Occipital lobe (tissue), 2 donors: ENCODE measurements around the gene TFAP2E. TPM values are rescaled to one million over a fixed set of nuclear protein-coding genes. Genes with fewer than 3 reads are reported as not detected.

Source experiments
- DNase-seq: peaks from one replicate; lab custom pipeline; 2025; lab: John Stamatoyannopoulos, UW
- total RNA-seq: library from RNA; depleted of rRNA; stranded (reverse); fragments of >200 nt; gene quantifications from one replicate; pipeline ENCODE4 v1.2.3, GENCODE V29; 2014

TFAP2E gene
- total RNA-seq, 1 donor from 2014 or later = 0.62 TPM

DNA sequence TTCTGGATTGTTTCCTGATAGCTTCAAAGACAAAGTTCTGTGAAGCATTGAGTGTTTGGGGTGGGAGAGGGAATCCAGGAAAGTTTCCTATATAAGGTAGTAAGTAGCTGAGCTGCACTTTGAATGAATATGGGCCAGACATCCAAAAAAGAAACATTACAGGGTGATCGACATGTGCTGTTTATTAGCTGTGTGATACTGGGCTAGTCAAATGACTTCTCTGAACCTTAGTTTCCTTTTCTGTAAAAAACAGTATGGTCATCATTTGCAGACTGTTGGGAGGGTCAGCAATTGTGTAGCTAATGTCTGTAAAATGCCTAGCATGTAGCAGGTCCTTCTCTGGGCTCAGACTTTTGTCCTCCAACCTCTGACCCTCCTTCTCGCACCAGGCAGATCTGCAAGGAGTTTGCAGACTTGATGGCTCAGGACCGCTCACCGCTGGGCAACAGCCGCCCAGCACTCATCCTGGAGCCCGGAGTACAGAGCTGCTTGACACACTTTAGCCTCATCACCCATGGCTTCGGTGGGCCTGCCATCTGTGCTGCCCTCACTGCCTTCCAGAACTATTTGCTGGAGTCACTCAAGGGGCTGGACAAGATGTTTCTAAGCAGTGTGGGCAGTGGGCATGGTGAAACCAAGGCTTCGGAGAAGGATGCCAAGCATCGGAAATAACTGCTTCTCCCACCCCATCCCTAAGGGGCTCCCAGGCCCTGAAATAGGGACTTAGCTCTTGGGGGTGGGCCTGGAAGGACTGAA is 21.1 kb downstream of the TFAP2E start:
- no peak for DNase-seq

DNA sequence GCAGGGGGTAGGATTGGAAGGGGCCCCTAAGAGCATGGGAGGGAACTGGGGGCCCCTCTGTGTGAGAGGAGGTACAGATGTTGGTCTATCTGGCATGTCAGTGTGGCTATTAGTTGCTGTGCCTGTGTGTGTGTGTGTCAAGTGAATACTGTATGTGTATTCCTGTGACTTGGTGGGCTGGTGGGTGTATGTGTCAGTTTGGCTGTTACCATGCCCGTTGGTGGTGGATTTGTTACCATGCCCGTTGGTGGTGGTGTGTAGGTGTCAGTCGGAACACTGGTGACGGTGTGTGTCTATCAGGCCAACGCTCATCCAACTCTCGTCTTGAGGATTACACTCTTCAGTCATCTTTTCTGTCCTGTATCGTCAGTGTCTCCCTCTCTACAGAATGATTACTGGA is 22.6 kb downstream of the TFAP2E start:
- DNase-seq = no peak

DNA sequence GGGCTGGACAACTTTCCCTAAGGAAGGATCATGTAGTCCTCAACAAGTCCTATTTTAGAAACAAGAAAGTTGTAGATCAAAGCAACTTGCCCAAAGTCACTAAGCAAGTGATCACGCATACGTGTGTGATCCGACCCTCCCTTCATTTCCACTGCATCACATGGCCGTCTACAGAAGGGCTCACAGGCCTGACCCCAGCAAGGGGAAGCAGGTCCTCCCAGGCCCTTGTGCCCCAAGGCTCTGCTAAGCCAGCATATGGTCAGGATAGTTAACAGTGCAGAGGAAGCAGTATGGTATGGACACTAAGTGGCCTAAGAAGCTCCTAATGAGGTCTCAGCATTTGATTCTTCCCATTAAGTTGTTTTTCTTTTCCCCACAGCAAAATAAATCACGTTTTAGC is 24.8 kb downstream of the TFAP2E start:
- DNase-seq = no peak

DNA sequence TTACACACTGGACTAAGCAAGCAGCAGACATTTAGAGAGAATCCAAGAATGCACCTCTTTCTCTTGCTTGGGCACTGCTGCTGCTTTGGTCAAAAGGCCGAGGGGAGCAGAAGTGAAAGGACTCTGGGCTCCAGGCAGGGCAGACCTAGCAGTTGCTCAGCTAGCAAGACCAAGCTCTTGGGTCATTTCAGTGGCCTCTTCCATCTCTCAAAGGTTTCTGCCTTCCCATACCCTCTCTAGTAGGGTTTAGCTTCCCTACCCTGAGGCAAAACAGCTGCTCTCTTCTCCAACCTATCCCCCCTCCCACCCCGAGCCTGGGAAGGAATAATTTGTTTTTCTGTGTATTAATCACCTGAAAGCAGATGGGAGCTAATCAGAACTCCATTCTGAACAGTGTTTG is 25.8 kb downstream of the TFAP2E start:
- no peak for DNase-seq

DNA sequence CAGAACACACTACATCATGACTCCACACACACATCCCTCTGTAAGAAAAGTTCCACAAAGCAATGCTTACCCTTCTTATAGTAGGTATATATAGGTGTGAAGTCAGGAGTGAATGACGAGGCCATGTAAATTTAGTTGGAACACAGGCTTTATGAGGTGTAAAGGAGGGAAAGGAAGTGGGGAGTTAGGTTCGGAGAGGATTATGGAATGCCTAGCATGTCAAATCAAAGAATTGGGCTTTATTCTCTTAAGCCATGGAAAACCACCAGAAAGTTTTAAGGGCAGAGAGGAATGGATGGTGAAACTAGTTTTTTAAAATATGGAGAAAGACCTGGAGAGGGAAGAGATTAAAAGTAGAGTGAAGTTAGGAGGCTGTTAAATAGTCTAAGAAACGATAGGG is 26.3 kb downstream of the TFAP2E start:
- no peak for DNase-seq

DNA sequence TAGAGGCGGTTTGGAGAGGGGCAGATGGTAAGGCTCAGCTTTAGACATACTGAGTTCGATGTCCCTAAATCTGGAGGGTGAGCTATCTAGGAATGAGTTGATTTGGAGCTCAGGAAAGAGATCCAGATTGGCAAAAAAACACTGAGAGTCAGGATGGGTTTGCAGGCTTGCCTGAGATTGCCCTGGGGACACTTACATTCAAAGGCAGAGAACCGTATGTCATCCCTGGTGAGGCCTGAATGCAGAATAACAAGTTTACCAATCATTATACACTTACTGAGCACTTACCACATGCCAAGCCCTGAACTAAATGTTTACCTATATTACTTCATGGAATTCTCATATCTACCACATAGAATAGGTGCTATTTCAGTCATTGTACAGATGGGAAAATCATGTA is 27.5 kb downstream of the TFAP2E start:
- DNase-seq = no peak

DNA sequence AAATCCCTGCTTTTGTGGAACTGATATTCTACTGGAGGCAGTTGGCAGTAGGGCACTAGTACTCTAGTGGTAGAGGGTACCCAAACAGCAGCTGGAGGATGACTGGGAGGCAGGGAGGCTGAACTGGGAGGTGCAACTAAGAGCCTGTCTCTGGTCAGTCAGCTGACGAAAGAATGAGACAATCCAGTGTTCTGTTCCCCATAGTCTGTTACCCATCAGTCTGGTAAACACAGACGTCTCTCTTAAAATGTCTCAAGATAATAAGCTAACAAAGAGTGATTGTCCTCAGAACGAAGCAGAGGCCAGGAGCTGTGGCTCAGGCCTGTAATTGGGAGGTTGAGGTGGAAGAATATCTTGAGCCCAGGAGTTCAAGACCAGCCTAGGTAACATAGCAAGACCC is 30.4 kb downstream of the TFAP2E start:
- no peak for DNase-seq

DNA sequence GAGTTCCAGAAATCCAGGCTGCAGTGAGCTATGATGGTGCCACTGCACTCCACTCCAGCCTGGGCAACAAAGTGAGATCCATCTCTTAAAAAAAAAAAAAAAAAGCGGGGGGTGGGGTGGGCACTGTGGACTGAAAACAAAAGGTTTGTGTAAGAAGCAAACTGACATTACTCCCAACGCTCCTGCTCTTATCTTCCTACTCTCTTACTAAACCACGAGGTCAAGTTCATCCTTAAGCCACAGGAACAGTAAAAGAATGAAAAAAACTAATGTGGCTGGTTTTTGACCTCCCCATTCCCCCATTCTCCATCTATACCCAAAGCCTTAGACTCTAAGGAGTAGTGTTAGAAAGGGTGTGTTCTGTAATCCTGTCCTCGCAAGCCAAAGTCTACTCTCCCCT is 30.8 kb downstream of the TFAP2E start:
- DNase-seq = no peak

DNA sequence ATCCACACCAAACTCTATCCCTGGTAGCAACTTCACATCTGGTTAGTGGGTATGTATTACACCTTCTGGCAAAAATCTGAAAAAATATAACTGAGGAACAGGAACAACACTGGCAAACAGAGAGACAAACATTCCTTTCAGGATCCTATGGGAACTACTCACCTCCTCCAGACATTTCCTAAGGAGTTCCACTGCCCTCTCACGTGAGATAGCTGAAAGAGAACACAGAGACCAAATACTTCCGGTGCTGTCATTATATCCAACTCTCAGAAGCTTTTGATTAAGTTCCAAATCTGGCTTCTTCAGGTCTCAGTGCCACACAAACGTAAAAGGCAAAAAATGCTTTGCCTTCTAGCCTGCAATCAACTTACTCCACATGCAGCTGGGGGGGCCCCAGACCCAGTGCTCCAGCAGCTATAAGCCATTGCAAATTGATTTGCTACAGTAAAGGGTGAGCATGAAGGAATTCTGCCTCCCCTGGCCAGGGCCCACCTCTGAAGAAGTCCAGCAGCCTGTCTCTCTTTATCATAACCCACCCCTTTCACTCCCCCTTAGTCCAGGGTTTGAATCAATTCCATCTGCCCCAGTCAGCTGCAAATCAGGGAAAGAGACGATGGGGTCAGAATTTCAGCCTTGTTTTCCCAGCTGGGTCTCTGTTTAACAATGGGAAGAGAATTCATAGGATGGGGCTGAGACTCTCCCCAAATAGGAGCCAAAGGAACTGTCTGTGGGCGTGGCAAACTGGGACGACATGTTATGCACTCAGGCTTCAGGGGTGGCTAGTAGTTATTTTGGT is 32.2 kb downstream of the TFAP2E start:
- no peak for DNase-seq

DNA sequence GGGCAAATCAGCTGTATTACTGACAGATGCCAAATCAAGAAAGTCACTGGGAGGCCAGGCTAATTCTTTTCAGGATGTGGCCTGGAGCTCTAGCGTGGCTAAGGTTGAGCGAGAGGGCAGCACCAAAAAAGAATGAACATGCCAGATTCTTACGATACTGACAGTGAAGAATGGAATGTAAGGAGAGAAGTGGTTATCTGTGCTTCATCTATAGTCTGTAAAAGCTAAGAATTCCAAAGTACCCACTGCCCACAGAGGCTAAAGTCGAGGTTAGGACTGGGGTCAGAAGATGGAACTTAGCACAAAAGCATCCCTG is 32.7 kb downstream of the TFAP2E start:
- no peak for DNase-seq

DNA sequence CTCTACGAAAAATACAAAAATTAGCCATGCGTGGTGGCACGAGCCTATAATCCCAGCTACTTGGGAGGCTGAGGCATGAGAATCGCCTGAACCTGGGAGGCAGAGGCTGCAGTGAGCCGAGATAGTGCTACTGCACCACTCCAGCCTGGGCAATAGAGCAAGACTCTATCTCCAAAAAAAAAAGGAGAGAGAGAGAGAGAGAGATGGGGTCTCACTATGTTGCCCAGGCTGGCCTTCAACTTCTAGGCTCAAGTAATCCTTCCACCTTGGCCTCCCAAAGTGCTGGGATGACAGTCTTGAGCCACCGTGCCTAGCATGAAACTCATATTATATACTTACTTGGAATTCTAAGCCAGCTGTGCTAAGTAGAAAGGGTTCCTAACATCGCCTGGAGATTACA is 38.5 kb downstream of the TFAP2E start:
- no peak for DNase-seq

DNA sequence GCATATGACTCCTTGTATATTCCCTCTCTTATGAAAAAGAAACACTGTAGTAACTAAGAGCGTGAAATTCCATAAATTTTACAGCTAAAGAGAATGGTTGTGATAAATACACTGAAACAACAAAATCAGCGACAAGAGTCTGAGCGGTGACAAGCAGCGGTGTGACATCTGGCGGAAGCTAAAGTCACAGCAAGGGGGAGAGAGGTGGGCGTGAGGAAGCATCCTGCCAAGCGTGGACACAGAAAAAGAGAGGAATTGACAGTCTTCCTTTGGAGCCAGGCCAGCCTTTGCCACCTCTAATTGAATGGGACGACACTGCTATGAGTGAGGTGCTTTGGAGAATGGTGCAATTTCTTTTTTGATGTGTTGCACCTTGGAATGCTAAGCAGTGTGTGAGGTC is 42.3 kb downstream of the TFAP2E start:
- no peak for DNase-seq

DNA sequence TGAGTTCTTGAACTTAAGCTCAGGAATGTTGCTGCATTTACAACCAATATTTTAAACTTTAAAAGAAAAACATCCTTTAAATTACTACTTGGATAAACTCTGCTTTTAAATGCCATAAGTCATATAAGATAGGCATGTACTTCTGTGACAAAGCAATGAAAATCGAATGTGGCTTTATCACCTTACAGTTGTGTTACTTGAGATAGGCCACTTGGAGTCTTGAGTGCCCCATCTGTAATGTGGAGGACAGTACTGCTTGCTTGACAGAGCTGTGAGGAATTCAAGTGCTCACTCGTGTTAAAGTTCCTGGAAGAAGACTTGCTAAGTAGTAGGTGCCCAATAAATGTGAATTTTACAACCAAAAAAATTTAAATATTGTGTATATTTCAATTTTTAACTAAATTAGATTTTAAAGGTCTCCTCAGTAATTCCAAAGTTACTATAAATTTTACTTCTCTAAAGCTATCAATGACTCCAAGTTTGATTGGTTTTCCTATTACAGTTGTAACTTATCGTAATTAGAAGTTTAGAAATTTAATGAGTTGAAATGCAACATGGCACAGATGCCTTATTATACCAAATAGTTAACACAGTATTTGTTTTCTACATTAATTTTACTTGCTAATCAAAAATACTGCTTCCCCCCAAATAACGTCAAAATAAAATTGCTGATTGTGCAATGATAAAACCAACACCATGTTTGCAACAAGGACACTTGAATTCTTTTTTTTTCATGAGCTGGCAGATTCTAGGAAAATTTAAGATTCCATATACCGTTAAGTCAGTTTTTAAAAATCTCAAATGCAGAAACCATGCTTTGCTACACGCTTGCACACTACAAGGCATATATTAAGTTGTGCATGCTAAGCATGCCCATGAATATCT is 46.4 kb downstream of the TFAP2E start:
- no peak for DNase-seq

DNA sequence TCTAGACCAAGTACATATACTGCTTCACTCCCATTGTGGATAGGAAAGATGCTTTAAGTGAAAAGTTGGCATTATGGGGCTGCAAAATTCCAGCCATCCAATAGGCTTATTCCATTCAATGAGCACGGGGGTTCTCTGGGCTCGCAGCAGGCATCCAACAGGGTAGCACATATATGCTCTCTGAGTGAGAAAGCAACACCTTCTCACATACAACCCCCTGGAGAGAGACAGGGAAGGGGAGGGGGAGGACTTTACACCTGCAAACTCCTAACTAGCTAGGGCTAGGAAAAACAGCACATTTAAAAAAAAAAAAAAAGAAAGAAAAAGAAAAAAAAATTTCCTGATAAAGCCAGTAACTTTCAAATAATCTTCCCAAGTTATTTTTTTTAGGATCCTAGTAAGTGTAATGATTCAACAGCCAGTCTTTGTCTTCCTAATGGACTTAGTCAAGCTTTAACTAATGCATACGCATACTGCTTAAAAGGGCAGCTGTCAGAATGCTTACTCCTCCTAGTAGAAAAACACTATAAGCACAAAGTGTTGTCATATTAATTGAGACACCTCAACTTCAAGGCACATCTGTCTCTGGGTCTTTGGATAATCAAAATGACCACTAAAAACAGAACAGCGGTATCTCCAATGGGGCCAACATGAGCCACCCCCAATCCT is 49.5 kb downstream of the TFAP2E start:
- DNase-seq = no peak

DNA sequence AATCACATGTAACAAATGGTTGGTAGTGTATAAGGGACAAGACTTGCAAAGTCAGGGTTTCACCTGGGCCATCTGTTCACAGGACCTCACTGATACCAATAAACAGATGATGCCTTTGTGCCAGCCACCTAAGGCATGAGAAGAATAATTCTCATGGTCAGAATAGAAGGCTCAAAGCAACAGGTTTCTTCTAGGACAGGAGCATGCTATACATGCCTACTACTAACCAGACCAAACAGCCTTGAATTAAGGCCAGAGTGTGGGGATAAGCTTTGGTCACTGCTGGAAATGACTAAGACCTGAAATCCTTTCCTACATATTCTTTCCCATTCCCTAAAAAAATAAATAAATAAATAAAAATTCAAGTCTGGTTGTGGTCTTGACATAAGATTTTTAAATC is 50.7 kb downstream of the TFAP2E start:
- no peak for DNase-seq

DNA sequence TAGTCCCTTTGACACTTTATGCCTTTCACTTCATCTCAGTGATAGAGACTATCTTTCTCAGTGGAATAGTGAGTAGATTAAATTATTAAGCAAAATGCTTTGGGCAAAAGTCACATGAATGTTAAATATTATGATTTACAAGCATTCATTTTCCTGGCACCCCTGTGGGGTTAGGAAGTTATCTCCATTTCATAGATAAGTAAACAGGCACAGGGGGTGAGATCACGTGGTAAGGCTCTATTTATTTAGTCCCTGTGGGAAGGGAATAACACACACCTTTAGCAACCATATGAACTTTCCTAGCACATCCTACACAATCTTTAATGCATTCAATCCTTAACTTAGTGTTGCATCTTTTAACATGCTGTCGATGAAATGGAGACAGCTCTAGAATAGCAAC is 55.9 kb downstream of the TFAP2E start:
- no peak for DNase-seq

DNA sequence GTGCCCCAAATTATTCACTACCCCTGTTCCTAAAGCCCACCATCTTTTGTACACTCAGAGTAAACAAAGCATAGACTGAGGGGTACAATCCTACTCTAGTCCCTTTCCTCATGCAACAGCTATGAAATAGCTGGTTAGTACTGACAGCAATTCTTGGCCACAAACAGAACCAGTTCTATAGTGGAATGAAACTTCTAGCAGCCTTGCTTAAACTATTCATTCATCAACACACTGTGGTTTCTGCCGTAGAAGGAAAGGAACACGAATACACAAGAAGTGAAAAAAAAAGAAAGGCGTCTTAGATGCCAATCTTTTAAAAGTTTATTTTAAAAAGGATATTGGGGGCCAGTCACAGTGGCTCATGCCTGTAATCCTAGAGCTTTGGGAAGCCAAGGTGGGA is 58.3 kb downstream of the TFAP2E start:
- DNase-seq = no peak

DNA sequence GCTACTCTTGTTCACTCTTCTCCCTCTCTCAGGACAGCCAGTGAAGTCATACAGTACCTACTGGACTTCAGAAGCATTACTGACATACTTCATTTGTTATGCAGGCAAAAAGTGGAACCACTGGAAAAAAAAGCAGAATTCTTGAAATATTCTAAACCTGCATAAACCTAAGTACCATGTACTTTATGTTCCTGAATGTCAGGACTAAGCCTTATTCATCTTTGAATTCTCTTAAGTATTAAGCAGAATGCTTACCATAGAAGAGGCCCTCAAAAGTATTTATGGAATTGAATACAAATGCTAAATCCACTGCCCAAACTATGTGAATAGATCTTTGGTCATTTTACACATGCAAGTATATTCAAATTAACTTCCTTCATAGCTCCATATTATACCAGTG is 60.4 kb downstream of the TFAP2E start:
- no peak for DNase-seq

DNA sequence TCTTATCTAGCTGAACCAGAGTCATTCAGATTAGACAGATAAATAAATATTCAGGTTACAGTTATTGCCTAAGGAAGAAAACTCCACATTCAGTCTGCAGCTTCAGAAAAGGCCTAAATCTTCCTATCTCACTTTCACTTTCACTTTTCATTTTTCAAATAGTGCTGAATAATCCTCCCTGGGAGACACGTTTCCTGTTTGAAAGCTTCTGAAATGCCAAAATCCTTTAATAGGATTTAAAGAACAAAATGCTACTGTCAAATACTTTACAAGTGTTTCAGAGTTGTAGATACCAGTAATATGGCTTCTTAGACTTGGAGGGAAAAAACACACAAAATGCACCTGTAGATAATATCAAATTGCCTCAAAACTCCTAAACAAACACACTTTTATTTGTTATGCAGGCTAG is 64.3 kb downstream of the TFAP2E start:
- DNase-seq = no peak

DNA sequence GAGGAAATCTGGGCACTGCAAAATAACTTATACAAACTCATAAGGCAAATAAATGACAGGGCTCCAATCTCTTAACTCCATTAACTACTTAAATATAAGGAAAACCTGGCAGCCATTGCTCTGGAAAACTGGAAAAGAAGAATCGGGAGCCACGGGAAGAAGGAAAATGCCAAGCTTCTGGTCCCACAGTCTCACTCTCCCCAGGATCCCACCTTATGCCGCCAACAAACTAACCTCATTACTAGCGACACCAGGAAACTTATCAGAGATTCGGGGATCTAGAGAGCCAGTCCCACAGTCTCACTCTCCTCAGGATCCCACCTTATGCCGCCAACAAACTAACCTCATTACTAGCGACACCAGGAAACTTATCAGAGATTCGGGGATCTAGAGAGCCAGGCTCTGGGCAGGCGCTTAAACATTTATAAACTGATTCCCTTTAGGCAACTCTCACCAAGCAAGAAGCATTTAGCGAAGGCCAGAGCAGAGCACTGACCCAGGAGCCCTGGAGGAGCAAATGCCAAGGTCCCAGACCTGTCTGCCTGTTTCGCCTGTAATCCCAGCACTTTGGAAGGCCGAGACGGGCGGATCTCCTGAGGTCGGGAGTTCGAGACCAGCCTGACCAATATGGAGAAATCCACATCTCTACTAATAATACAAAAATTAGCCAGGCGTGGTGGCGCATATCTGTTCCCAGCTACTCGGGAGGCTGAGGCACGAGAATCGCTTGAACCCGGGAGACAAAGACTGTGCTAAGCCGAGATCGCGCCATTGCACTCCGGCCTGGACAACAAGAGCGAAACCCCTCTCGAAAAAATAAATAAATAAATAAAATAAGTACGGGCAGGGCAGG is 67.5 kb downstream of the TFAP2E start:
- no peak for DNase-seq
